Keratinocyte (primary cell): ENCODE measurements around the gene ERVK3-1.

Source experiments
- EZH2 ChIP-seq: IDR thresholded peaks from one replicate; pipeline ENCODE4 v1.6.1; 2012; ENCODE audit warnings: inconsistent platforms, mild to moderate bottlenecking, low read length, moderate library complexity
- TF ChIP-seq, protein P1 (sequence below), 3 experiments: IDR thresholded peaks in 1 of 3; conservative IDR thresholded peaks in 1 of 3; optimal IDR thresholded peaks in 1 of 3; 2 replicates in 2 of 3; 3 replicates in 1 of 3; pipeline versions ENCODE3 to v1.5.1; 2011; ENCODE audit warnings: low read length in 3 of 3, mild to moderate bottlenecking in 3 of 3, moderate library complexity in 2 of 3, control low read depth in 1 of 3, inconsistent platforms in 1 of 3; ENCODE audit not compliant: insufficient read depth in 2 of 3; ENCODE audit errors: extremely low read depth in 1 of 3

DNA sequence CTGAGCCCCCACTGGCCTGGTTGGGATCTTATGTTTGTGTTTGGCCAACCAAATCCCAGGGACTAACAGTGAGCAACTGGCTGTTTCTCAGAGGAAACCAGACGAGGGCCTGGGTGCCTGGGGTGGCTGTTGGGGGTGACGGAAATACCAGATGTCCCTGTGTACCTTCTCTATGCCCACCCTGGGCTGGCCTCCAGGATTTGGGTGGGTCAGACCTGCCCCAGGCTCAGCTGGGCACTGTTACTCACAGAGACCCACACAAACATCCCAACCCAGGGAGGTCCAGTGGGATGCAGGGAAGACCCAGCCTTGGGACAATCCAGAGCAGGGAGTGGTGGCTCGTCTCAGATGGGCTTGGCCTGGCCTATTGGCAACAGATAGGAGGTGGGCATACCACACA, 30.5 kb downstream of the ERVK3-1 start:
- TF ChIP-seq, protein P1, sequence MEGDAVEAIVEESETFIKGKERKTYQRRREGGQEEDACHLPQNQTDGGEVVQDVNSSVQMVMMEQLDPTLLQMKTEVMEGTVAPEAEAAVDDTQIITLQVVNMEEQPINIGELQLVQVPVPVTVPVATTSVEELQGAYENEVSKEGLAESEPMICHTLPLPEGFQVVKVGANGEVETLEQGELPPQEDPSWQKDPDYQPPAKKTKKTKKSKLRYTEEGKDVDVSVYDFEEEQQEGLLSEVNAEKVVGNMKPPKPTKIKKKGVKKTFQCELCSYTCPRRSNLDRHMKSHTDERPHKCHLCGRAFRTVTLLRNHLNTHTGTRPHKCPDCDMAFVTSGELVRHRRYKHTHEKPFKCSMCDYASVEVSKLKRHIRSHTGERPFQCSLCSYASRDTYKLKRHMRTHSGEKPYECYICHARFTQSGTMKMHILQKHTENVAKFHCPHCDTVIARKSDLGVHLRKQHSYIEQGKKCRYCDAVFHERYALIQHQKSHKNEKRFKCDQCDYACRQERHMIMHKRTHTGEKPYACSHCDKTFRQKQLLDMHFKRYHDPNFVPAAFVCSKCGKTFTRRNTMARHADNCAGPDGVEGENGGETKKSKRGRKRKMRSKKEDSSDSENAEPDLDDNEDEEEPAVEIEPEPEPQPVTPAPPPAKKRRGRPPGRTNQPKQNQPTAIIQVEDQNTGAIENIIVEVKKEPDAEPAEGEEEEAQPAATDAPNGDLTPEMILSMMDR (optimal IDR thresholded peaks at IDR 0.05 in 1 of 3, IDR thresholded peaks at IDR 0.05 in 1 of 3, conservative IDR thresholded peaks at IDR 0.05 in 1 of 3; ENCODE audit: extremely low read depth in 1 of 3, insufficient read depth in 2 of 3, low read length in 3 of 3) = no peak
- TF ChIP-seq EZH2 = no peak
